ENCODE measurements around the gene PALM3. TPM values are rescaled to one million over a fixed set of nuclear protein-coding genes. Genes with fewer than 3 reads are reported as not detected.
A peak's percentile ranks its signal among the peaks of the same experiment; 100 is the strongest.
"Not testable (repeated sequence)": the region's sequence is repeated elsewhere in the genome, so short reads cannot be mapped to it uniquely, and the experiment has no call there.

PALM3 gene
- total RNA-seq, 1 donor from 2014 or later, result not detected

DNA sequence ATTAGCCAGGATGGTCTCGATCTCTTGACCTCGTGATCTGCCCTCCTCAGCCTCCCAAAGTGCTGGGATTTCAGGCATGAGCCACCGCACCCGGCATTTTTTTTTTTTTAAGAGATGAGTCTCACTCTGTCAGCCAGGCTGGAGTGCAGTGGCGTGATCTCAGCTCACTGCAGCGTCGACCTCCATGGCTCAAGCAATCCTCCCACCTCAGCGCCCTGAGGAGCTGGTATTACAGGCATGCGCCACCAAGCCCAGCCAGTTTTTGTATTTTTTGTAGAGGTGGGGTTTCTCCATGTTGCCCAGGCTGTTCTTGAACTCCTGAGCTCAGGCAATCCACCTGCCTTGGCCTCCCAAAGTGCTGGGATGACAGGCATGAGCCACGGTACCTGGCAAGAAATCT, 14.0 kb downstream of the PALM3 start:
- ATAC-seq (ENCODE audit: poor library complexity); intact Hi-C loops (cut with DNase I); DNase-seq: not testable (repeated sequence)

DNA sequence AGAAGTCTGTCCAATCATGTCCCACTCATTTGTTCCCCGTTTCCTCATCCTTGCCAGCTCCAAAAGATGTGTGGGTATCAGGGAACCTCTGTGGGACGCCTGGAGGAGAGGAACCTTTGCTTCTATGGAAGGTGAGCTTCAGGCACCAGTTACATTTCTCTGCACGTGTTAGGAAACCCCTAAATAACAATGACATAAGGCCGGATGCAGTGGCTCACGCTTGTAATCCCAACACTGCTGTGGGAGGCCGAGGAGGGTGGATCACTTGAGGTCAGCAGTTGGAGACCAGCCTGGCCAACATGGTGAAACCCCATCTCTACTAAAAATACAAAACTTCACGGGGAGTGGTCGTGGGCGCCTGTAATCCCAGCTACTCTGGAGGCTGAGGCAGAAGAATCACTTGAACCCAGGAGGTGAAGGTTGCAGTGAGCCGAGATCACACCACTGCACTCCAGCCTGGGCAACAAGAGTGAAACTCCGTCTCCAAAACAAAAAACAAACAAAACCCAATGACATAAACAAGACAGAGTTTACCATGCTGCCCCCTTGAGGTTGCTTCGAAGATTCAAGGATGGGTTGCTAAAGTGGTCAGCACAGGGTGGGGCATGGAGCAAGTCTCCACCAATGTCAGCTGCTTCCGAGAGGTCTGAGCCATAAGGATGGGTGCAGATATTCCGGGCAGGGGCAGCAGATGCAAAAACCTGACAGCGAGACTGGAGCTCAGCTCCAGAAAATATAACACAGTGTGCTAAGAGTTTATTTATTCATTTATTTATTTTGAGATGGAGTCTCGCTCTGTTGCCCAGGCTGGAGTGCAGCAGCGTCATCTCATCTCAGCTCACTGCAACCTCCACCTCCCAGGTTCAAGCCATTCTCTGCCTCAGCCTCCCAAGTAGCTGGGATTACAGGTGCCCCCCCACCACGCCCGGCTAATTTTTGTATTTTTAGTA, 18.9 kb downstream of the PALM3 start:
- DNase-seq (peak; percentile 45), ATAC-seq (ENCODE audit: poor library complexity) (peak; percentile 87)

DNA sequence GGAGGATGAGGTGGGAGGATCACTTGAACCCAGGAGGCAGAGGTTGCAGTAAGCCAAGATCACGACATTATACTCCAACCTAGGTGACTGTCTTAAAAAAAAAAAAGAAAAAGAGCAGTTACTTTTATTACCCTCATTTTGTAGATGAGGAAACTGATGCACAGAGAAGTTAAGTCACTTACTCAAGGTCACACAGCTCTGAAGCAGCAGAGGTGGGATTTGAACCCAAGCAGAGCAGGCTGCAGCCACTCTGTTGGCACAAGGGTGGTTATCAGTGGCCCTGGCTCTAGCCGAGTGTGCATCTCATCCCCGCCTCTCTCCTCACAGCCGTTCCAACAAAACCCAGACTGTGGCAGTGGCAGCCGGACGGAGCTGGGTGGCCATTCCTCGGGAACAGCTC, 22.7 kb downstream of the PALM3 start:
- no peak for DNase-seq
- ATAC-seq (ENCODE audit: poor library complexity), result no peak
- intact Hi-C loops (cut with DNase I), result no loop called here

More for the DNA sequence above, 18.9 kb downstream of the PALM3 start:
- intact Hi-C loops (cut with DNase I), result not testable (repeated sequence)

DNA sequence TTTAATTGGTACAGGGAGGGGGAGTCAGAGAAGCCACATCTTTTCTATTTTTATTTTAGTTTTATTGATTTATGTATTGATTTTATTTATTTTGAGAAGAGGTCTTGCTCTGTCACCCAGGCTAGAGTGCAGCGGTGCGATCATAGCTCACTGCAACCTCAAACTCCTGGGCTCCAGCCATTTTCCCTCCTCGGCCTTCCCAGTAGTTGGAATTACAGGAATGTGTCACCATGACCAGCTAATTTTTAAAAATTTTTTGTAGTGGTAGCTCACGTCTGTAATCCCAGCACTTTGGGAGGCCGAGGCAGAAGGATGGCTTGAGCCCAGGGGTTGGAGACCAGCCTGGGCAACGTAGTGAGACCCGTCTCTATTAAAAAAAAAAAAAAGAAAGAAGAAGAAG, 26.2 kb downstream of the PALM3 start:
- no peak for ATAC-seq (ENCODE audit: poor library complexity)
- intact Hi-C loops (cut with DNase I), result no loop called here
- DNase-seq, result no peak

DNA sequence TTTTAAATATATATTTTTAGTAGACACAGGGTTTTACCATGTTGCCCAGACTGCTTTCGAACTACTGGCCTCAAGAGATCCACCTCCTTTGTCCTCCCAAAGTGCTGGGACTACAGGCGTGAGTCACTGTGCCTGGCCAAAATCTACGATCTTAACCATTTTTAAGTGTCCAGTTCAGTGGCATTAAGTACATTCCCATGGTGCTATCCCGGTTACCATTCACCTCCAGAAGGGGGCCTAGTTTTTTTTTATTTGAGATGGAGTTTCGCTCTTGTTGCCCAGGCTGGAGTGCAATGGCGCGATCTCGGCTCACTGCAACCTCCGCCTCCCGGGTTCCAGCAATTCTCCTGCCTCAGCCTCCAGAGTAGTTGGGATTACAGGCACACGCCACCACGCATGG, 26.7 kb downstream of the PALM3 start:
- not testable (repeated sequence) for DNase-seq; ATAC-seq (ENCODE audit: poor library complexity)

DNA sequence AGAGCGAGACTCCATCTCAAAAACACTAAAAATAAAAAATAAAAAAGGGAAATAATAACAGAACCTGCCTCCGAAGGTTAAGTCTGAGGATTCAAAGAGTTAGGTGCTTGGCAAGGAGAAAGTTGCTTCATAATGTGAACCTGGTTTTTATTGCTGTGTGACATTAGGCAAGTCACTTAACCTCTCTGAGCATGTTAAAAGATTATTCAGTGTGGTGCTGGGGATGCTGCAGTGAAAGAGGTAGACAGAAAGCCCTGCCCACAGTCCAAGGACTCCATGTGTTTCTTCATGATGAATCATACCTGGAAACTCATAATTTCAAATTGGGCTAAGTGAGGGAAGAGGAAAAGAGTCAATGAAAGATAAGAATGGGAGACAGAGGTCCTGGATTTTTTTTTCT, 27.9 kb downstream of the PALM3 start:
- ATAC-seq (ENCODE audit: poor library complexity) (no peak), DNase-seq (no peak)
- intact Hi-C loops (cut with DNase I), result no loop called here

More for the DNA sequence above, 26.7 kb downstream of the PALM3 start:
- intact Hi-C loops (cut with DNase I), result not testable (repeated sequence)

DNA sequence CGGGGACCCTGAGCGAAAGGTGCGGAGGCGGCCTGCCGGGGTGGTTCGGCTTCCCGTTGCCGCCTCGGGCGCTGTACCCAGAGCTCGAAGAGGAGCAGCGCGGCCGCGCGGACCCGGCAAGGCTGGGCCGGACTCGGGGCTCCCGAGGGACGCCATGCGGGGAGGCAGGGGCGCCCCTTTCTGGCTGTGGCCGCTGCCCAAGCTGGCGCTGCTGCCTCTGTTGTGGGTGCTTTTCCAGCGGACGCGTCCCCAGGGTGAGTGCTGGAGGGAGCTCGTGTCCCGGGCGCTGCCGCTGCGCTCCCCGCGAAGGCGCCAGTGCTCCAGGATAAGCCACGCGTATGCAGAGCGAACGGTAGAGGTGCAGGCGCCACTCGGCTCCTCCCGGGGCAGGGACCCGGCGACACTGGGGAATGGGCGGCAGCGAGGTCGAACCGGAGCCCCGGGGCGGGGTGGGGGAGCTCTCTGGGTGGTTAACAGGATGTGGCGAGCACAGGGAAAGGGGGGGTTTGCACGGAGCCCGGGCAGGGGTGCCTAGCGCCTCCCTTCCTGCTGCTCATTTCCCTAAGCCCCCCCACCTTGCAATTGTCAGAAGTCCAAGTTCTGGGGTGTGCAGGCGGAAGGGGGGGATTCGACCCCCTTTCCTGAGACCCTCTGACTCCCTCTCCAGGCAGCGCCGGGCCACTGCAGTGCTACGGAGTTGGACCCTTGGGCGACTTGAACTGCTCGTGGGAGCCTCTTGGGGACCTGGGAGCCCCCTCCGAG, 30.0 kb downstream of the PALM3 start, which contains the start of gene IL27RA:
TSS of gene IL27RA (plus strand) at position 44 of the 762 bp plus-strand sequence. CDS start at position 155, 111 bp downstream.
- ATAC-seq (ENCODE audit: poor library complexity), result peak; percentile 85
- intact Hi-C loops (cut with DNase I), result no loop called here
- peak; percentile 81 for DNase-seq

DNA sequence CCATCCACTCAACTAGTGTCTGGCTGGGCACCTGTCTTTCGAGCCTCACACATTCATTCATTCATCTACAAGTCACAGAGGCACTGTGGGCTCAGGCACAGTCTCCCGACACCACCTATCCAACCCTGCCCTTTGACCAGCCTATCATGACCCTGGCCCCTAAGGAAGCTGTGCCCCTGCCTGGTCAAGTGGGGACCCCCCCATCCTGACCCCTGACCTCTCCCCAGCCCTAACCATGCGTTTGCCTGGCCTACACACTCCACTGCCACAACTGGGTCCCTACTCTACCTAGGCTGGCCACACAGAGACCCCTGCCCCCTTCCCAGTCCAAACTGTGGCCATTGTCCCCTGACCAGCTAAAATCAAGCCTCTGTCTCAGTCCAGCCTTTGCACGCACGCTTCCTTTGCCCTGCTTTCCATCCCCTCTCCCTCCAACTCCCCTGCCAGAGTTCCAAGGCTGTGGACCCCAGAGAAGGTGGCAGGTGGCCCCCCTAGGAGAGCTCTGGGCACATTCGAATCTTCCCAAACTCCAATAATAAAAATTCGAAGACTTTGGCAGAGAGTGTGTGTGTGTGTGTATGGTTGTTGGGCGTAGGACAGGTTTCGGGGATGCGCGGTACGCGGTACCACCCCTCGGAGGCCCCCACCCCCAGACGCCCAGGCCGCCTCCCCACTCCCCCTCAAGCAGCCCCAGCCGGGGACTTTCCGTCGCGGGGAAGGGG, 30.7 kb downstream of the PALM3 start:
- no peak for ATAC-seq (ENCODE audit: poor library complexity)
- intact Hi-C loops (cut with DNase I), result no loop called here
- DNase-seq, result no peak

DNA sequence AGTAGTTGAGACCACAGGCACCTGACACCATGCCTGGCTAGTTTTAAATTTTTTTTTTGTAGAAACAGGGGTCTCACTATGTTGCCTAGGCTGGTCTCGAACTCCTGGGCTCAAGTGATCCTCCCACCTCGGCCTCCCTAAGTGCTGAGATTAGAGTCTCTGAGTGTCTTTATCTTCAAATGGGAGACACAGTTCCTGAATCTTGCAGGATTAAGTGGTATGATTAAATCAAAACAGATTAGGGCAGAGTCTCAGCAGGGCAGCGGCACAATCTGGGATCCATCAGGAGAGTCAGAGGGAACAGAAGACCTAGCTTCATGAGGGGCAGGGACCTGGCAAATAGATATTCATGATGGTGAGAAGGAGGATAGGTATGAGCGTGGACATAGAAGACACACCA, 33.0 kb downstream of the PALM3 start:
- intact Hi-C loops (cut with DNase I), result no loop called here
- ATAC-seq (ENCODE audit: poor library complexity), result no peak
- no peak for DNase-seq

DNA sequence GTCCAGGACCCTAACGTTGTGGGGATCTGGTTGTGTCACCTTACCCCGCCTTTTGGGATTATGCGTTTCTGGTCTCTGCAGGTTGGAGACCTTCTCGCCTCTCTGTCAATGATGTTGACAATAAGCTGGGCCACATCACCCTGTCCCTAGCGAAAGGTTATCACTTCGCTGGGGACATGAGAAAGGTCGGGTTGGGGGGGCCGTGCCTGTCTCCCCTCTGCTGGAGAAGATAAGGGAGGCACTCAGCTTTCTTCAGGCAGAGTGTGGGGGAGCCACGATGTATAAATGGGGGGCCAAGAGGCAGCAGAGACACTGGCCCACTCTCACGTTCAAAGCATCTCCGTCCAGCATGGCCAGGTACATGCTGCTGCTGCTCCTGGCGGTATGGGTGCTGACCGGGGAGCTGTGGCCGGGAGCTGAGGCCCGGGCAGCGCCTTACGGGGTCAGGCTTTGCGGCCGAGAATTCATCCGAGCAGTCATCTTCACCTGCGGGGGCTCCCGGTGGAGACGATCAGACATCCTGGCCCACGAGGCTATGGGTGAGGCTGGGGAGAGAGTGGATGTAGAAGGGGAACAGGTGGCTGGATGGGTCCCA, 33.9 kb downstream of the PALM3 start, which contains the start of gene RLN3:
TSS of gene RLN3 (plus strand) at position 293 of the 595 bp plus-strand sequence. CDS start at position 350, 57 bp downstream.
- DNase-seq (no peak), ATAC-seq (ENCODE audit: poor library complexity) (no peak)
- intact Hi-C loops (cut with DNase I), result no loop called here

DNA sequence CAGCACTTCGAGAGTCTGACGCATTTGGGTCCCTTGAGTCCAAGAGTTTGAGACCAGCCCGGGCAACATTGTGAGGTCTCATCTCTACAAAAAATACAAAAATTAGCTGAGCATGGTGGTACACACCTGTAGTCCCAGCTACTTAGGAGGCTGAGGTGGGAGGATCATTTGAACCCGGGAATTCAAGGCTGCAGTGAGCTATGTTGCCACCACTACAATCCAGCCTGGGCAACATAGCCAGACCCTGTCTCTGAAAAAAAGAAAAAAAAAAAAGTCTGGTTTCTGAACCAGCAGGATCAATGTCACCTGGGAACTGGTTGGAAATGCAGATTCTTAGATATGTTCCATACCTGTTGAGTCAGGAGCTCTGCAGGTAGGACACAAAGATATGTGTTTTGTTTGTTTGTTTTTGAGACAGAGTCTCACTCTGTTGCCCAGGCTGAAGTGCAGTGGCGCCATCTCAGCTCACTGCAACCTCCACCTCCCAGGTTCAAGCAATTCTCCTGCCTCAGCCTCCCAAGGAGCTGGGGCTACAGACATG, 35.2 kb downstream of the PALM3 start:
- intact Hi-C loops (cut with DNase I); ATAC-seq (ENCODE audit: poor library complexity); DNase-seq: not testable (repeated sequence)

DNA sequence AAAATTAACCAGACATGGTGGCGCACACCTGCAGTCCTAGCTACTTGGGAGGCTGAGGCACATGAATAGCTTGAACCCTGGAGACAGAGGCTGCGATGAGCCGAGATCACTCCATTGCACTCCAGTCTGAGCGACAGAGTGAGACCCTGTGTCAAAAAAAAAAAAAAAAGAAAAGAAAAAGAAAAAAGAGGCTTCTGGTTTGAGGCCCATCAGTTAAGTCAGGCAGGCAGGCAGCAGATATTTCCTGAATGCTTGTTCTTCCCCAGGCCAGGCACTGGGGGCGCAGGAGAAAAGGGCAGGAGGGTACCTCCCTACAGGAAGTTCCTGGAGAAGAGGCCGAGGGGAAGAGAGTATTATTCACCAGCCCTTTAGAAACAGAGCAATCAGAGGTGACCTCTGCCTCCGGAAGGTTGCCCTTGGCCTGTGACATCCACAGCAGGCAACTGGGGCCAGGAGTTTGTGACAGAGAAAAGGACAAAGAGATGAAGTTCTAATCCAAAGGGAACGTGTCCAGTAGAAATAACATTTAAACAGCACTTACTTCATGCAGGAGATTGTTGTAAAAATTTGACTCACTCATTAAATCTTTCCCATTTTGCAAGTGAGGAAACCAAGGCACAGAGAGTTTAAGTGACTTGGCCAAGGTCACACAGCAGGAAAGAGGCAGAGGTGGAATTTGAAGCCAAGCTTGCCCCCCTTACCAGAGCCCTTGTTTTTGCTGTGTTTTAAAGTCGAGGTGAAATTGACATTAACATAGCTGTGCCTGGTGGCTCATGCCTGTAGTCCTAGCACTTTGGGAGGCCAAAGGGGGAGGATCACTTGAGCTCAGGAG, 38.3 kb downstream of the PALM3 start:
- ATAC-seq (ENCODE audit: poor library complexity) (peak; percentile 73), DNase-seq (peak; percentile 45)
- intact Hi-C loops (cut with DNase I), result no loop called here

DNA sequence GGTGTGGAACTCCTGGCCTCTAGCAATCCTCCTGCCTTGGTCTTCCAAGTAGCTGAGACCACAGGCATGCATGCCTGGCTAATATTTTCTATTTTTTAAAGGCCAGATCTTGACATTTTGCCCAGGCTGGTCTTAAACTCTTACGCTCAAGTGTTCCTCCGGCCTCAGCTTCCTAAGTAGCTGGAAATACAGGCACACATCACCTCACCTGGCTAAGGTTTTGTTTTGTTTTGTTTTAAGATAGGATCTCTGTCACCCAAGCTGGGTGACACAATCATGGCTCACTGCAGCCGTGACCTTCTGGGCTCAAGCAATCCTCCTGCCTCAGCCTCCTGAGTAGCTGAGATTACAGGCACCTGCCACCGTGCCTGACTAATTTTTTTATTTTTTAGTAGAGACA, 39.4 kb downstream of the PALM3 start:
- DNase-seq (no peak), ATAC-seq (ENCODE audit: poor library complexity) (no peak)
- intact Hi-C loops (cut with DNase I), result no loop called here

DNA sequence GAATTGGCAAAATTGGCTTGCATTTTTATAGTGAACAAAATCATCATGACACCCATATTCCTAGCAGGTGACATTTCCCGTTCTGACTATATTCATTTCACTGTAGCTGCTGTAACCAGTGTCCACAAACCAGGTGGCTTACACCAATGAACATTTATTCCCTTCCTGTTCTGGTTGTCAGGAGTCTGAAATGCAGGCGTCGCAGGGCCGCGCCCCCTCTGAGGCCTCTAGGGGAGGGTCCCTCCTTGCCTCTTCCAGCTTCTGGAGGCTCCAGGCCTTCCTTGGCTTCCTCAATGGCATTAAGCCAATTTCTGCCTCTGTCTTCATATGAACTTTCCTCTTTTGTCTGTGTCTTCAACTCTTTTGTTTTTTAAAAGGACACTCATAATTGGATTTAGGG, 40.4 kb downstream of the PALM3 start:
- intact Hi-C loops (cut with DNase I), result no loop called here
- ATAC-seq (ENCODE audit: poor library complexity) (no peak), DNase-seq (no peak)

DNA sequence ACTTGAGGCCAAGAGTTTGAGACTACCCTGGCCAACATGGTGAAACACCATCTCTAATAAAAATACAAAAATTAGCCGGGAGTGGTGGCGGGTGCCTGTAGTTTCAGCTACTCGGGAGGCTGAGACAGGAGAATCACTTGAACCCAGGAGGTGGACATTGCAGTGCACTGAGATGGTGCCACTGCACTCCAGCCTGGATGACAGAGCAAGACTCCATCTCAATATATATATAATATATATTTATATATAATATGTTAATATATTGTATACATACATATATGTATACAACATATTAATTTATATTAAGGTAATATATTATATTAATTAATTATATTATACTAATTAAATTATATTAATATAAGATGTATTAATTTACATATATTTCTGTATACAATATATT, 42.1 kb downstream of the PALM3 start:
- intact Hi-C loops (cut with DNase I); ATAC-seq (ENCODE audit: poor library complexity); DNase-seq: not testable (repeated sequence)

DNA sequence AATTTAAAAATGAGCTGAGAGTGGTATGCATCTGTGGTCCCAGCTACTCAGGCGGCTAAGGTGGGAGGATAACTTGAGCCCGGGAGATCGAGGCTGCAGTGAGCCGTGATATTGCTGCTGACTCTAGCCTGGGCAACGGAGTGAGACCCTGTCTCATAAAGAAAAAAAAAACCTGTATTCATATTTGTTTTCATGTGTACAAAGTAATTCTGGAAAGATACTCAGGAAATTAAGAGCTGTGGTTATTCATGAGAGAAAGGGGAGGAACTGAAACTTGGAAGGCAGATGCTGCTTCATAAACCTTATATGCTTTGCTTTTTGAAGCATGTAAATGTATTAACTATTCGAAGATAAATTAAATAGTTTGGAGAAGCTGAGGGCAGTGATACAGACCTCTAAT, 42.8 kb downstream of the PALM3 start:
- DNase-seq (no peak), ATAC-seq (ENCODE audit: poor library complexity) (no peak)
- intact Hi-C loops (cut with DNase I), result no loop called here

DNA sequence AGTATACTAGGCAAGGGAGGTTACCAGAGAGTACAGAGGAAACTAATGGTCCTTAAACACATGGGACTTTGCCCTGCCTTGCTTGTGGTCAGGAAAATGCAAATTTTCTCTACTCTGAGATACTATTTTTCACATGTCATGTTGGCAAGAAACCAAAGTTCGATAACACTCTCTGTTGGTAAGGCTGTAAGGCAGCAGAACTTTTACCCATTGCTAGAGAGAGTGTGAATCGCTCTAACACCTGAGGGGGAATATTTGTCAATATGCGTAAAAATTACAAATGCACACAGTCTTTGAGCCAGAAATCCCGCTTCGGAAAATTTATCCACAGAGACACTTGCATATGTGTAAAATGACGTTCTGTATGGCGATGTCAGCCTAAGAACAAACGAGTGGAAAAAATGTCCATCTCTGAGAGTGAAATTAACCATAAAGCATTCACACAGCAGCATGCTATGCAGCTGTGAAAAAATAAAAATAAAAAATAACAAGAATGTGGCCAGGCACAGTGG, 46.3 kb downstream of the PALM3 start:
- DNase-seq (no peak), ATAC-seq (ENCODE audit: poor library complexity) (no peak)
- intact Hi-C loops (cut with DNase I), result no loop called here
